Activated naive CD8-positive, alpha-beta T cell treated with anti-CD3 and anti-CD28 coated beads, Interleukin-2, amount 50 U/mL, for 24 hours (primary cell): ENCODE results near the gene CAB39L.
A peak's percentile ranks its signal among the peaks of the same experiment; 100 is the strongest.

Experiments
- ATAC-seq: fragments of 150-1000 bp; cut with Tn5 transposase; one replicate; pipeline ENCODE4 v1.10.0; 2021
- DNase-seq: peaks from one replicate; pipeline ENCODE4 v3.0.0; 2021
- H3K27ac Mint-ChIP-seq: one replicate; pipeline ENCODE4 v1.8.0; 2021; ENCODE audit warnings: mild to moderate bottlenecking, mixed read lengths
- H3K27me3 Mint-ChIP-seq: one replicate; pipeline ENCODE4 v1.8.0; 2021; ENCODE audit warnings: mixed read lengths
- H3K36me3 Mint-ChIP-seq: one replicate; pipeline ENCODE4 v1.8.0; 2021; ENCODE audit warnings: low read depth, mixed read lengths
- H3K4me1 Mint-ChIP-seq: one replicate; pipeline ENCODE4 v1.8.0; 2021; ENCODE audit warnings: mixed read lengths
- H3K4me3 Mint-ChIP-seq: one replicate; pipeline ENCODE4 v1.8.0; 2021; ENCODE audit warnings: mild to moderate bottlenecking, moderate library complexity, mixed read lengths
- H3K9me3 Mint-ChIP-seq: one replicate; pipeline ENCODE4 v1.8.0; 2021; ENCODE audit warnings: mixed read lengths

CAB39L gene

DNA sequence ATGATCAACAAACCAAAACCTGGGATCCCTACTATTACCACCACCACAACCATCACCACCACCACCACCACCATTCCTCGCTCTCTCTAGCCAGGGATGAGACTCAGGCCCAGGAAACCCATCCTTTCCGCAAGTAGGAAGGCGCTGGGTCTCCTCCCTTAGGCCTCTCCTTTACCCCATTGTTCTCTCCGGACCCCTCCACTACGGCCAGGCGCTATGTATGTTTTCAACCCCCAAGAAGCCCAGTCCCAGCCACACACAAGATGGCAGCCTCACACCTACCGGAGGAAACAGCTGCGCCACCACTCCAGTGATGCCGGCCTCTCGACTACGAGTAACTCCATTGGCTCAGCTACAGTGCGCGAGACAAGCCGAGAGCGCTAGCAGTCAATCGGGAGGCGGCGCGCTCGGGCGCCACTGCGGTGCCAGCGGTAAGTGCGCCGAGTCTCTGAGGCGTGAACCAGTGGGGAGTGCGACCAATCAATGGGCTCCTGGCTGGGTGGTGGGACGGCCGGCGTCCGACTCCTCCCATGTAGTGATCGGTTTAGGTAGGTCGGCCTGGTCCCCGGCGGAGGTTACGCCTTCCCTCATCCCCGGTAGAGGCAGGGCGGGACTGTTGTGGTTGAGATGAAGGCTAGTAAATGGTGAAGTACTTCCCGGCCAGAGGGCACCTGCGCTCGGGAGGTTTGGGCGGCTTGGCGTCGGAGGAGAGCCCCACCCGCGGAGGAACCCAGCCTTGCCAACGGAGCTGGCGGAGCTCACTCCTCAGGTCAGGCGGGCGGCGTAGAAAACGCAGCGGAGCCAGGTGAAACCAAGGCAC lies at the start of gene CAB39L, which contains the start of gene SETDB2:
CAB39L (minus strand) TSS at position 361 of the 820 bp plus-strand sequence. CDS start 61,154 bp downstream, outside the sequence.
SETDB2 (plus strand) TSS at position 571 of the 820 bp plus-strand sequence. CDS start 7,620 bp downstream, outside the sequence.
- peaks cover 69% of the 10 kb centered on the region for H3K4me1 Mint-ChIP-seq
- H3K27me3 Mint-ChIP-seq, result no peaks in the 10 kb centered on the region
- no peaks in the 10 kb centered on the region for H3K9me3 Mint-ChIP-seq
- peak; percentile 97 for DNase-seq
- peak within 1 kb of the TSS; percentile 98 for H3K27ac Mint-ChIP-seq
- H3K4me3 Mint-ChIP-seq, result peak within 1 kb of the TSS; percentile 100
- peaks cover 13% of the 10 kb centered on the region for H3K36me3 Mint-ChIP-seq
- peak; percentile 97 for ATAC-seq

DNA sequence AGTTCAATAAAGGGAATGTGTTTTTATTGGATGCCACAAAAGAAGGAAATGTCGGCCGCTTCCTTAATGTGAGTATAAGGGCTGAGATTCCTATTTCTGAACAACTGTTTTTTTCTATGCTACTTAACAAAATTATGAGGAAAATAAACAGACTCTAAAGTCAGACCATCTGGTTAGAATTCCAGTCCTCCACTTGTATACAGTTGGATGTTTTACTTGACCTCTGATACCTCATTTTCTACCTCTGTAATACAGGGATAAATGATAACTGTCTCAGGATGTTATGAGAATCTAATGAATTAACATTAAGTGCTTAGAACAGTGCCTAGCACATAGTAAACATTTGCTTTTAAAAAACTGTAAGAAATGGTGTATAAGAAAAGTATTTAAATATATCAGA lies 44.7 kb upstream of the CAB39L start:
- H3K27me3 Mint-ChIP-seq, result no peaks in the 10 kb centered on the region
- no peaks in the 10 kb centered on the region for H3K9me3 Mint-ChIP-seq
- ATAC-seq (no peak), DNase-seq (no peak)
- H3K36me3 Mint-ChIP-seq, result peaks cover 13% of the 10 kb centered on the region
- no peak overlapping the region for H3K27ac Mint-ChIP-seq
- no peaks in the 10 kb centered on the region for H3K4me1 Mint-ChIP-seq
- H3K4me3 Mint-ChIP-seq, result no peak overlapping the region

DNA sequence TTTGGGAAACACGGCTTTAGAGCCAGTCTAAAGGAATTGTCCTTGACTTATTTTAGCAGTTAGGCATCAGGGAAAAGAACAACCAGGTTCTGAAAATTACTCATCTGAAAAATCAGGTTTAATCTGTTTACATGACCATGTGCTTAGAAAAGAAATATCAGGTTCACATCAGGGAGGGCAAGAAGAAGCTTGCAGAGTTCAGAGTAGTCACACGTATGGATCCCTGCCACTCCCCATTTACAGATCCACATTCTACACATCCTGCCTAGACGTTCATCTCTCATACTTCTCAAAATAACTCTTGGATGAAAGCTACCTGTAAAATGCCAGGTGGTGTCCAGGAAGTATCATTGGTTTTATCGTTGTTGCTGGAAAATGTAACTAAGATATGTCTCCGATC lies 37.9 kb upstream of the CAB39L start:
- H3K4me1 Mint-ChIP-seq, result no peaks in the 10 kb centered on the region
- H3K4me3 Mint-ChIP-seq, result no peak overlapping the region
- H3K36me3 Mint-ChIP-seq, result peaks cover 28% of the 10 kb centered on the region
- no peaks in the 10 kb centered on the region for H3K27me3 Mint-ChIP-seq
- ATAC-seq, result no peak
- DNase-seq, result no peak
- no peaks in the 10 kb centered on the region for H3K9me3 Mint-ChIP-seq
- no peak overlapping the region for H3K27ac Mint-ChIP-seq

DNA sequence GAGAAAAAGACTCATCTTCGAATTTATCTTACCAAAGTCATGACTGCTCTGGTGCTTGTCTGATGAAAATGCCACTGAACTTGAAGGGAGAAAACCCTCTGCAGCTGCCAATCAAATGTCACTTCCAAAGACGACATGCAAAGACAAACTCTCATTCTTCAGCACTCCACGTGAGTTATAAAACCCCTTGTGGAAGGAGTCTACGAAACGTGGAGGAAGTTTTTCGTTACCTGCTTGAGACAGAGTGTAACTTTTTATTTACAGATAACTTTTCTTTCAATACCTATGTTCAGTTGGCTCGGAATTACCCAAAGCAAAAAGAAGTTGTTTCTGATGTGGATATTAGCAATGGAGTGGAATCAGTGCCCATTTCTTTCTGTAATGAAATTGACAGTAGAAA lies 32.7 kb upstream of the CAB39L start:
- Mint-ChIP-seq H3K36me3 (peaks cover 30% of the 10 kb centered on the region), H3K27ac (no peak overlapping the region), H3K4me3 (no peak overlapping the region), H3K4me1 (no peaks in the 10 kb centered on the region), H3K27me3 (no peaks in the 10 kb centered on the region), H3K9me3 (no peaks in the 10 kb centered on the region)
- DNase-seq (no peak), ATAC-seq (no peak)

DNA sequence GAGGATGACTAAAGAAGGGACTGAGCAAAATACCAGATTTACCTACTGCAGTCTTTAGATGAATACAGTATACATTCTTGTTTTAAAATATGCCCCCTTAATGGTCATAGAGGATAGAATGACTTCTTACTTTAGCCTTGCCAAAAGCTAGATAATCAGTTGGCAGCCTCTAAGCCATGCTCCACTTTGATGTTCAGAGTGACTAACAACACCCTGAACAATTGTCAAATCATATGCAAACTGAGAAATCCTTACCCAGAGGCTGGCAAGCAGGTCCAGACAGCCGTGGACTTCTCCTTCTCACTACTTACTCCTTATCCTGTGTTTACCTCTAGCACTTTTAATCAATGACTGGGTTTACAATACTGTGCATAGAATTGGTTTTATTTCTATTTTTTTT lies 28.3 kb upstream of the CAB39L start:
- Mint-ChIP-seq H3K27me3 (no peaks in the 10 kb centered on the region), H3K36me3 (peaks cover 40% of the 10 kb centered on the region), H3K4me1 (no peaks in the 10 kb centered on the region), H3K27ac (no peak overlapping the region), H3K4me3 (no peak overlapping the region), H3K9me3 (no peaks in the 10 kb centered on the region)
- no peak for ATAC-seq
- no peak for DNase-seq

DNA sequence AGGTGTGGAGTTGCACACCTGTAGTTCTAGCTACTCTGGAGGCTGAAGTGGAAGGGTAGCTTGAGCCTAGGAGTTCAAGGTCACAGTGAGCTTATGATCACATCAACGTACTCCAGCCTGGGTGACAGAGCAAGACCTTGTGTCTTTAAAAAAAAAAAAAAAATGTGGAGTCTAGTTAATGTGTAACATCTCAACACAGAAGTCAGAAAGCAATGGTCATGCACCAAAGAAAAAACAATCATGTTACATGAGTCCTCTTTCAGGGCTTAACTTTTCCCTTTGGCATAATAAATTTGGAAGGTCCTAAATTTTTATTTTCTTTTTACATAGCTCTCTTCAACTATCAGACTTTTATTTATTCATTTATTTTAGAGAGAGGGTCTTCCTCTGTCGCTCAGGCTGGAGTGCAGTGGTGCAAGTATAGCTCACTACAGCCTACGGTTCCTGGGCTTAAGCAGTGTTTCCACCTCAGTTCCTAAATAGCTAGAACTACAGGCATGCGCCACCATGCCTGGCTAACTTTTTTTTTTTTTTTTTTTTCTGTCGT lies 22.5 kb upstream of the CAB39L start:
- ATAC-seq (no peak), DNase-seq (no peak)
- no peak overlapping the region for H3K27ac Mint-ChIP-seq
- H3K36me3 Mint-ChIP-seq, result peaks cover 53% of the 10 kb centered on the region
- no peak overlapping the region for H3K4me3 Mint-ChIP-seq
- peaks cover 8% of the 10 kb centered on the region for H3K9me3 Mint-ChIP-seq
- no peaks in the 10 kb centered on the region for H3K4me1 Mint-ChIP-seq
- no peaks in the 10 kb centered on the region for H3K27me3 Mint-ChIP-seq

DNA sequence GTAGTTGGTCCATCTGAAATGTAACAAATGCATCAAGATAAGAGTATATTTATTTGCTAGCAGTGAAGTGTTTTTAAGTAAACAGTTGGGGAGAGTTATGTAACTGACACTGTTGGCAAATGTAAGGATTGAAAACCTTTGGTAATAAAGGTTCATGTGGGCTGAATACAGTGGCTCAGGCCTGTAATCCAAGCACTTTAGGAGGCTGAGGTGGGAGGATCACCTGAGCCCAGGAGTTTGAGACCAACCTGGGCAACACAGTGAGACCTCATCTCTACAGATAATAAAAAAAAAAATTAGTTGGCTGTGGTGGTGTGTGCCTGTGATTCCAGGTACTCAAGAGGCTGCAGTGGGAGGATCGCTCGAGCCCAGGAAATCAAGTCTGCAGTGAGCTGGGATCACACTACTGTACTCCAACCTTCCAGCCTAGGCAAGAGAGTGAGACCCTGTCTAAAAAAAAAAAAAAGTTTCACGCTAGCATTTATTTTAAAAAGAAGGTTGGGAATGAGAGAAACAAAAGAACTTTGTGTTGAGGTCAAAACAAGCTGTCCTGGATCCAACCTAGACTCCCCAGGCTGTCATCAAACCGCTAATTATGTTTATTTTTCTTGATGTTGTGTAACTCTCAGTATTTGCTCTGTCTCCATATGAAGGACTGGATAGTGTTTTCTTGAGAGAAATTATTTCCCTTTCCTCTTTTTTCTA lies 20.9 kb upstream of the CAB39L start:
- ATAC-seq (no peak), DNase-seq (no peak)
- Mint-ChIP-seq H3K9me3 (peaks cover 8% of the 10 kb centered on the region), H3K4me3 (no peak overlapping the region), H3K4me1 (no peaks in the 10 kb centered on the region), H3K27ac (no peak overlapping the region), H3K36me3 (peaks cover 52% of the 10 kb centered on the region), H3K27me3 (no peaks in the 10 kb centered on the region)

DNA sequence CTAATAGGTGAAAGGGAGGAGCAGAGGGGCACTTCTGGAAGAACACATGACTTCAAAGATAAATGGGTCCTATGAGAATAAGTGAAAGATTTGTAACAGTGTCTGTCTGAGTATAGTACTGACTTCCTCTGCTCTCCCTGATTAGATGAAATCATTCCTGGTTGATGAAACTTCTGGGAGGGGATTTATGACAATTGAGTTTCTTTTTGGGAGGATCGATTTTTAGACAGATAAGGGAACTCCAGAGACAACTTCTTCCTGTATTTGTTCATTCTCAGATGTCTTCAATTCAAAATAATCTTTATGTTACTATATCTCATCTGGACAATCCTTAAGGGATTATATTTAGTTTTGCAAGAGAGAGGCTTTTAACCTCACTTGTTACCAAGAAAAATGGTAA lies 20.2 kb upstream of the CAB39L start:
- ATAC-seq, result no peak
- Mint-ChIP-seq H3K9me3 (peaks cover 8% of the 10 kb centered on the region), H3K4me1 (peaks cover 2% of the 10 kb centered on the region), H3K36me3 (peaks cover 46% of the 10 kb centered on the region), H3K4me3 (no peak overlapping the region), H3K27me3 (no peaks in the 10 kb centered on the region), H3K27ac (no peak overlapping the region)
- no peak for DNase-seq

DNA sequence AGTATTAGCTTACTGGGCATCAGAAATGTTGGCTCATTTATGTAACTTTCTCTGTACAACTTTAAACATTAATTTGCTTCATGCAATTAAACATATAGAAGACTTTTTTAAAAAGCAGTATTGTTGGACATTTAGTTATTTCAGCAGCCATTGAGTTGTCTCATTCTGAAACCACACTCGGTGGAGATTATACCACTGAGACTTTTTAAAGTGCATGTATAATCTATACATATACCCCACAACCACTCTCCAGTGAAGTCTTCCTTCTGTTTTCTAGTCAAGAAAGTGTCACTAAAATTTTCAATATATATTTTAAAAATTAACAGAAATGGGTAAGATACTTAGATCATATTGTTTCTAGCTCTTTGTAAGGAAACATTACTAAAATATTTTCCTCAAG lies 15.7 kb upstream of the CAB39L start:
- peaks cover 39% of the 10 kb centered on the region for H3K36me3 Mint-ChIP-seq
- H3K9me3 Mint-ChIP-seq, result peaks cover 8% of the 10 kb centered on the region
- H3K4me1 Mint-ChIP-seq, result peaks cover 10% of the 10 kb centered on the region
- no peak overlapping the region for H3K27ac Mint-ChIP-seq
- ATAC-seq (peak; percentile 36), DNase-seq (no peak)
- no peak overlapping the region for H3K4me3 Mint-ChIP-seq
- H3K27me3 Mint-ChIP-seq, result no peaks in the 10 kb centered on the region

DNA sequence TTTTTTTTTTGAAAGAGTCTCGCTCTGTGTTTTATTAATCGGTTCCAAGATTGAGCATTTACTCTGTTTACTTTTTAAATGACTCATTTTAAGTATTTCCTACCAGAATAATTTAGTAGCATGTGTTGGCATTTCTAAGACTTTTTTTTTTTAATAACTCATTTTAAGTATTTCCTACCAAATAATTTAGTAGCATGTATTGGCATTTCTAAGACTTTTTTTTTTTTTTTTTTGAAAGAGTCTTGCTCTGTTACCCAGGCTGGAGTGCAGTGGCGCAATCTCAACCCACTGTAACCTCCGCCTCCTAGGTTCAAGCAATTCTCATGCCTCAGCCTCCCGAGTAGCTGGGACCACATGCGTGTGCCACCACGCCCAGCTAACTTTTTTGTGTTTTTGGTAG lies 13.4 kb upstream of the CAB39L start:
- Mint-ChIP-seq H3K36me3 (peaks cover 26% of the 10 kb centered on the region), H3K27ac (no peak overlapping the region)

DNA sequence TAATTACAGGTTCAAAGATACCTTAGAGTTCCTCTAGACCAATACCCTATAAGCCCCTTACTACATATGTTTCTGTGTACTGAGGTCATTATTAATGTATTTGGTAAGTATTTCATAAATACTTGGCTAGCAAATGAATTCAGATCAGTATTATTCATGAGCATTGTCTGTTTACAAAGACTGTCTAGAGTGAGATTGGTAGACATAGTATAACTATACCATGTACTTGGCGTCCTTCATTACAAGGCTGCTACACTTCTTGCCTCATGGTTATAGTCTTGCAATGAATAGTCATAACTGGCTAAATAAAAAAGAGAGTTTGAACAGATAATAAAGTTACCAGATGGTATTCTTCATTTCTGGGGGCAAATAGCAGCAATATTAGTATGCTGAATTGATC lies 12.3 kb upstream of the CAB39L start:
- H3K27ac Mint-ChIP-seq, result no peak overlapping the region
- H3K4me3 Mint-ChIP-seq, result no peak overlapping the region
- no peaks in the 10 kb centered on the region for H3K9me3 Mint-ChIP-seq
- no peaks in the 10 kb centered on the region for H3K27me3 Mint-ChIP-seq
- peaks cover 22% of the 10 kb centered on the region for H3K4me1 Mint-ChIP-seq
- peaks cover 19% of the 10 kb centered on the region for H3K36me3 Mint-ChIP-seq
- DNase-seq (no peak), ATAC-seq (no peak)

More for the DNA sequence above, 13.4 kb upstream of the CAB39L start:
- H3K4me3 Mint-ChIP-seq, result no peak overlapping the region
- no peaks in the 10 kb centered on the region for H3K27me3 Mint-ChIP-seq
- no peak for DNase-seq
- peaks cover 2% of the 10 kb centered on the region for H3K9me3 Mint-ChIP-seq
- H3K4me1 Mint-ChIP-seq, result peaks cover 22% of the 10 kb centered on the region
- no peak for ATAC-seq

DNA sequence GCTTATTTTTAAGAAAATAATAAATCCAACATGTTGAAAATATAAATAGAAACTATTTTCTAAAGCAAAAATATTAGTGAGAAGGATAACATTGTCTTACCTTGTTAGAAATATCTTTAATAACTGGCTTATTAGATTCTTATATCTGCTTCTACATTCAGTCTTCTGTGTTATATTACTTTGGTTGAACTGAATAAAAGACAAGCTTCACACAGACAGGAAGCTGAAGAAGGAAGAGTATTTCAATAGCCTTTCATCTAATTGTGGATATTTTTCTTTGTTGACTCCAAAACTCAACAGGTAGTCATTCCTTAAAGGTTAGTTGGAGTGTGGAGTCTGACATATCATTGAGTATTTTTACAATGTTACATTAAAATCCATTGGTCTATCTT lies 11.1 kb upstream of the CAB39L start:
- H3K9me3 Mint-ChIP-seq, result no peaks in the 10 kb centered on the region
- H3K4me3 Mint-ChIP-seq, result no peak overlapping the region
- no peak for ATAC-seq
- H3K36me3 Mint-ChIP-seq, result peaks cover 16% of the 10 kb centered on the region
- no peak overlapping the region for H3K27ac Mint-ChIP-seq
- peaks cover 27% of the 10 kb centered on the region for H3K4me1 Mint-ChIP-seq
- no peak for DNase-seq
- H3K27me3 Mint-ChIP-seq, result no peaks in the 10 kb centered on the region

DNA sequence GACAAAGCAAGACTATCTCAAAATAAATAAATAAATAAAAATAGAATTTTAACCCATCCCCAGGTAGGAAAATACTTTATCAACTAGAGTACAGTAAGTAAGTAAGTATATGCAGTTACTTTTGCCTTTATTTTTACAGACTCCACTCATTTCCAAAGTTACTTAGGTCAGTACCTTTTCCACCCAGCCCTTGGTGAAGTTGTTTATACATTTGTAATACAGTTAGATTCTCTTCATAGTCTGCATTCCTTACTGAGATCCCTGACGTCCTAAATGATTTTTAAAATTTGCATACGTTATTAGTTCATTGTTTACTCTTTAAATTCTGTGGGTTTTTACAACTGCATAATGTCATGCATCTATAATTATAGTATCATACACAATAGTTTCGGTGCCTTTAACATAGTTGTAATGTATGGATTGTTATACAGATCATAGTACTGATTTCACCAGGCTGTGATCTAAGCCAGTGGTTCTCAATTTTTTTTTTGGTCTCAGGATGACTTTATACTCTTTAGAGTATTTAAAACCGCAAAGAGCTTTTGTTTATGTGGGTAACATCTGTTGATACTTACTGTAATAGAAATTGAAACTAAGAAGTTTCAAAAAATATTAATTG lies 10.6 kb upstream of the CAB39L start:
- no peak for DNase-seq
- ATAC-seq, result peak; percentile 81
- Mint-ChIP-seq H3K4me1 (peaks cover 31% of the 10 kb centered on the region), H3K4me3 (no peak overlapping the region), H3K9me3 (no peaks in the 10 kb centered on the region), H3K27me3 (no peaks in the 10 kb centered on the region), H3K27ac (peak overlapping the region; percentile 35), H3K36me3 (peaks cover 18% of the 10 kb centered on the region)

DNA sequence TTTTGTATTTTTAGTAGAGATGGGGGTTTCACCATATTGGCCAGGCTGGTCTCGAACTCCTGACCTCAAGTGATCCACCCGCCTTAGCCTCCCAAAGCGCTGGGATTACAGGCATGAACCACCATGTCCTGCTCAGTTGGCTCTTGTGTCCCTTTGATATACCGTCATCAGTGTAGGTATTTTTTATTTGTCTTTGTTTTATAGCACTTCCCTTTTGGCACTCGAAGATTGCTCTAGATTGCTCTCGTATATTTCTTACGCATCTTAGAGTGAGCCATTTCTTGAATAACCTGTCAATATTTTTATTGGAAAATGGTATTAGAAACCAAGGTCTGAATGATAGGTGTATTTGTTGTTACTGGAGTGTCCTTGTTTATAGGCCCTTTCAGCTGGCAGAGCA lies 9.6 kb upstream of the CAB39L start:
- Mint-ChIP-seq H3K4me1 (peaks cover 39% of the 10 kb centered on the region), H3K36me3 (peaks cover 22% of the 10 kb centered on the region), H3K27ac (no peak overlapping the region), H3K27me3 (no peaks in the 10 kb centered on the region), H3K9me3 (no peaks in the 10 kb centered on the region), H3K4me3 (no peak overlapping the region)
- ATAC-seq (no peak), DNase-seq (no peak)
